HL-60/S4 treated with retinoic acid at 250 ng/mL for 4 days and 3 days (cell line): Measurements from ENCODE around the gene CDC23.
"Not testable (repeated sequence)": the region's sequence is repeated elsewhere in the genome, so short reads cannot be mapped to it uniquely, and the experiment has no call there.

ENCODE experiments used
- in situ Hi-C: fragments of 300-500 bp; cut with MboI; formaldehyde crosslinking; loops from 2 replicates; pipeline ENCODE4 v1.7.0; 2022; ENCODE audit warnings: low sequenced_read_pairs

The CDC23 gene

GRCh38 chr5:138148811-138149210 is 64.3 kb downstream of the CDC23 start:
- in situ Hi-C loops: no loop called here

DNA sequence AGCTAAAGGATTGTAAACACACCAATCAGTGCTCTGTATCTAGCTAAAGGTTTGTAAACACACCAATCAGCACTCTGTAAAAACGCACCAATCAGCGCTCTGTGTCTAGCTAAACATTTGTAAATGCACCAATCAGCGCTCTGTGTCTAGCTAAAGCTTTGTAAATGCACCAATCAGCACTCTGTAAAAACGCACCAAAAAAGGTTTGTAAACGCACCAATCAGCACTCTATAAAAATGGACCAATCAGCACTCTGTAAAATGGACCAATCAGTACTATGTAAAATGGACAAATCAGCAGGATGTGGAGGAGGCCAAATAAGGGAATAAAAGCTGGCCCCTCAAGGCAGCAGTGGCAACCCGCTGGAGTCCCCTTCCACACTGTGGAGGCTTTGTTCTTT is 69.5 kb downstream of the CDC23 start:
- in situ Hi-C loops: not testable (repeated sequence)

- in situ Hi-C loops: no loop called here
Measured at GRCh38 chr5:138141734-138142133, 71.4 kb downstream of the CDC23 start.

- in situ Hi-C loops: no loop called here
Measured at GRCh38 chr5:138140268-138140667, 72.9 kb downstream of the CDC23 start.

- in situ Hi-C loops: no loop called here
Measured at GRCh38 chr5:138139781-138140090, 73.4 kb downstream of the CDC23 start.

- in situ Hi-C loops: no loop called here
Measured at GRCh38 chr5:138138949-138139780, 74.0 kb downstream of the CDC23 start, which contains the start of gene NME5. TSS of gene NME5 (minus strand) at chr5:138139428. CDS start at chr5:138138780, 648 bp downstream.
